K562 (cell line): ENCODE data around the gene DLGAP1. TPM values are rescaled to one million over a fixed set of nuclear protein-coding genes. Genes with fewer than 3 reads are reported as not detected.

Experiments
- PATZ1 ChIP-seq: fragments of 250-450 bp; sonication (Bioruptor Pico); IDR thresholded peaks from 2 replicates; pipeline ENCODE4 v1.5.0; 2020; ENCODE audit warnings: mild to moderate bottlenecking, borderline replicate concordance
- ZNF165 ChIP-seq: fragments of 250-450 bp; sonication (Bioruptor Pico); IDR thresholded peaks from 2 replicates; pipeline ENCODE4 v1.4.0; 2020; ENCODE audit warnings: borderline replicate concordance
- ZNF318 ChIP-seq, 2 experiments: fragments of 450-650 bp; IDR thresholded peaks; 2 replicates each; pipeline ENCODE4 v1.6.1; 2016; ENCODE audit warnings: mild to moderate bottlenecking in 2 of 2, borderline replicate concordance in 1 of 2, low read depth in 1 of 2, moderate library complexity in 1 of 2
- polyA plus RNA-seq, 8 experiments: library from polyadenylated mRNA; depleted of rRNA in 4 of 8; stranded (reverse) in 5 of 8; unstranded in 3 of 8; fragments of >200 nt; fragmentation: Nextera tagmentation in 2 of 8; fragmentation: Illumina TruSeq in 1 of 8; extraction: Ambion mirVana in 2 of 8; extraction: Trizol in 1 of 8; gene quantifications; 2 replicates each; pipeline versions ENCODE4 v1.2.1 to v1.2.3, GENCODE V29; 2011 to 2014; ENCODE audit warnings: inconsistent platforms in 1 of 8, missing spikeins in 1 of 8
- total RNA-seq, 7 experiments: library from RNA; depleted of rRNA in 6 of 7; stranded (reverse); fragments of >200 nt in 6 of 7; fragmentation: Illumina TruSeq in 2 of 7; extraction: Trizol in 2 of 7; gene quantifications; 2 replicates each; pipeline versions ENCODE4 v1.2.1 to v1.2.3, GENCODE V29; 2011 to 2021; ENCODE audit warnings: low replicate concordance in 1 of 7

The DLGAP1 gene
- total and polyA plus RNA-seq, 9 of the 15 experiments (the other 6 are each of a cell fraction or from before 2014, with no cell fraction given): 0.04 to 0.22 (median 0.08) TPM

DNA sequence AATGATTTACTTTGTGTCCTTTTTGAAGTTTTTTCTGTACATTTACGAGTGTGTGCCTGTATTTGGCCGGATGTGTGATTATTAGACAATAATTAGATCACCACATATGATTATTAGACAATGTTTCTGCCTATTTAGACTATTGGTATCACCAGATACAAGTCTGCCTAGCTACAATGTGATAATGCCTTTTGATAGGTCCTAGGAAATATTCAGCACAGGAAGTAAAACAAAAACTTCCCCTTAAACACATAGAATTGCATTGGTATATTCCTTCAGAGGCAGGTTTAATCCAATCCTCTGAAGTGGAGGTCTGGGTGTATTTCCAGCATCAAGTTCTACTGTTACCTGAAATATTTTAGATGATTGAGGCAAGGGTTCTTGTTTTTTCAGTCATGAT lies 730.0 kb downstream of the DLGAP1 start (continued):
- no peak for TF ChIP-seq ZNF318 (IDR thresholded peaks at IDR 0.05; ENCODE audit: borderline replicate concordance in 1 of 2, low read depth in 1 of 2)
- no peak for TF ChIP-seq PATZ1 (CRISPR knock-in tag)
- TF ChIP-seq ZNF165 (CRISPR knock-in tag): no peak
- TF ChIP-seq, all 486 proteins: peak for 0
